ENCODE data around the gene TMEM63A.

DNA sequence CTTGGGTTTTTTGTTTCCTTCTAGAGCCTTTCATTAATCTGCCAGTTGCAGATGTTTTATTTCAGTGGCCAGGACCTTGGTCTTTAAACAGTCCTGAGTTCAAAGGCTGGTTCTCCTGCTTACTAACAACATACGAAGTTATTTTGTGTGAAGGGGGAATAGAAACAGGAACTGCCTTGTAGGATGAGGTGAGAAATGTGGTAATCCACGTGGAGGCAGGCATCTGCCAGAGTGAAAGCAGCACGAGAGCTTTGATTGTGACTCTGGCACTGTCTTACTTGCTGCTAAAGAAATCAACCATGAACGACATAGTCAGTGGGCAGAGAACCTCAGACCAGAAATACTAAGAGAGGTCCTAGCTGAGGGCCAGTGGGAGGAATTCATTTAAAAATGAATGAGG is 30.4 kb downstream of the TMEM63A start:
- TF ChIP-seq CTCF (optimal IDR thresholded peaks at IDR 0.05 in 1 of 3, IDR thresholded peaks at IDR 0.05 in 1 of 3, conservative IDR thresholded peaks at IDR 0.05 in 1 of 3; ENCODE audit: extremely low read depth in 1 of 3, insufficient read depth in 2 of 3, low read length in 3 of 3) (no peak), EZH2 (IDR thresholded peaks at IDR 0.05; ENCODE audit: low read length) (no peak)

Measured in keratinocyte (primary cell).